Endothelial cell of umbilical vein (primary cell): Measurements from ENCODE around the gene RPP30. TPM values are rescaled to one million over a fixed set of nuclear protein-coding genes. Genes with fewer than 3 reads are reported as not detected.

ENCODE experiments used
- BruUV-seq: library from RNA; stranded (reverse); fragments of 400-500 nt; replicated peaks from 2 replicates; lab custom pipeline; 2021; lab: Mats Ljungman, UMichigan
- CTCF ChIA-PET: fragments of 300-600, 350-600 bp; sonication (Branson Sonifier 250); formaldehyde crosslinking; loops from one replicate; lab custom pipeline; 2021; ENCODE audit warnings: antibody characterized with exemption, inconsistent platforms; lab: Charles Lee
- POLR2A ChIA-PET: fragments of 300-600, 350-600 bp; sonication (Branson Sonifier 250); formaldehyde crosslinking; loops from one replicate; lab custom pipeline; 2021; ENCODE audit warnings: antibody characterized with exemption, inconsistent platforms; lab: Charles Lee
- DNase-seq: peaks from one replicate; pipeline ENCODE4 v3.0.0-alpha.2; 2011; ENCODE audit warnings: low read depth, low spot score
- FAIRE-seq: peaks from 2 replicates; lab custom pipeline; 2011; peaks lifted over from hg19 to GRCh38; lab: Jason Lieb, UNC
- H2AFZ ChIP-seq: 2 replicates; pipeline ENCODE4 v1.6.0; 2012; ENCODE audit warnings: low read depth, low read length, control low read depth, inconsistent platforms
- H3K27ac ChIP-seq: 2 replicates; pipeline ENCODE4 v1.5.1; 2011; ENCODE audit warnings: low read depth, mild to moderate bottlenecking, control low read depth, low read length, moderate library complexity; ENCODE audit not compliant: insufficient read depth
- H3K27me3 ChIP-seq, 2 experiments: 2 replicates each; pipeline versions ENCODE4 v1.6.0 to v1.6.1; 2011; ENCODE audit warnings: low read length in 2 of 2, mixed read lengths in 1 of 2; ENCODE audit not compliant: control insufficient read depth in 2 of 2, insufficient read depth in 2 of 2
- H3K36me3 ChIP-seq, 2 experiments: 2 replicates in 1 of 2; 3 replicates in 1 of 2; pipeline ENCODE4 v1.5.1; 2011; ENCODE audit warnings: low read length in 2 of 2, mild to moderate bottlenecking in 1 of 2, moderate library complexity in 1 of 2; ENCODE audit not compliant: control insufficient read depth in 2 of 2, insufficient read depth in 2 of 2; ENCODE audit errors: extremely low read depth in 1 of 2
- H3K4me1 ChIP-seq: 3 replicates; pipeline ENCODE4 v1.5.1; 2011; ENCODE audit warnings: mild to moderate bottlenecking, low read length; ENCODE audit not compliant: control insufficient read depth, insufficient read depth; ENCODE audit errors: extremely low read depth
- H3K4me2 ChIP-seq: 2 replicates; pipeline ENCODE4 v1.6.1; 2011; ENCODE audit warnings: low read length, control low read depth, mixed read lengths; ENCODE audit not compliant: insufficient read depth
- H3K4me3 ChIP-seq, 3 experiments: fragments of 200-600 bp in 1 of 3; sonication (generic), shearing (Covaris generic) in 1 of 3; replicated peaks in 1 of 3; 2 replicates each; pipeline ENCODE4 v1.5.1; 2011 to 2016; ENCODE audit warnings: control low read depth in 3 of 3, low read length in 3 of 3, mild to moderate bottlenecking in 2 of 3, inconsistent platforms in 1 of 3, low read depth in 1 of 3, moderate library complexity in 1 of 3; ENCODE audit not compliant: insufficient read depth in 1 of 3
- H3K79me2 ChIP-seq: 2 replicates; pipeline ENCODE4 v1.6.0; 2012; ENCODE audit warnings: low read length, inconsistent platforms; ENCODE audit not compliant: control insufficient read depth, insufficient read depth
- H3K9ac ChIP-seq: replicated peaks from 2 replicates; pipeline ENCODE3; 2011; ENCODE audit warnings: low read length, control low read depth; ENCODE audit not compliant: insufficient read depth; ENCODE audit errors: extremely low read depth
- H3K9me1 ChIP-seq: replicated peaks from 3 replicates; pipeline ENCODE4 v1.6.0; 2011; ENCODE audit warnings: mild to moderate bottlenecking, low read length; ENCODE audit not compliant: control insufficient read depth, insufficient read depth; ENCODE audit errors: extremely low read depth
- H3K9me3 ChIP-seq: replicated peaks from 2 replicates; pipeline ENCODE4 v1.5.1; 2012; ENCODE audit warnings: low read length, inconsistent platforms; ENCODE audit not compliant: control insufficient read depth, insufficient read depth
- H4K20me1 ChIP-seq: replicated peaks from 2 replicates; pipeline ENCODE3; 2011; ENCODE audit warnings: mild to moderate bottlenecking, low read length; ENCODE audit not compliant: control insufficient read depth, insufficient read depth; ENCODE audit errors: extremely low read depth
- FOS ChIP-seq: IDR thresholded peaks from 2 replicates; pipeline ENCODE4 v1.6.1; 2011; ENCODE audit warnings: mild to moderate bottlenecking, low read length, moderate library complexity, borderline replicate concordance; ENCODE audit not compliant: insufficient read depth
- JUN ChIP-seq: IDR thresholded peaks from 2 replicates; pipeline ENCODE4 v1.6.1; 2011; ENCODE audit warnings: borderline replicate concordance, low read depth; ENCODE audit not compliant: insufficient read length, insufficient read depth
- MYC ChIP-seq: IDR thresholded peaks from one replicate; pipeline ENCODE4 v1.6.1; 2011; ENCODE audit warnings: mild to moderate bottlenecking, low read depth, low read length
- POLR2A ChIP-seq: IDR thresholded peaks from 2 replicates; pipeline ENCODE4 v1.6.1; 2012; ENCODE audit warnings: low read depth, mild to moderate bottlenecking, control low read depth, low read length
- dilution Hi-C: fragments of 300-500 bp; cut with MboI; formaldehyde crosslinking; loops from one replicate; pipeline ENCODE4 v1.15.0; 2019; ENCODE audit warnings: low sequenced_read_pairs; ENCODE audit not compliant: extremely low pct_ligation_motif_present
- intact Hi-C: fragments of 100-400 bp; cut with micrococcal nuclease; formaldehyde crosslinking; loops from one replicate; pipeline ENCODE4 v1.10.0; 2022
- polyA plus RNA-seq, 4 experiments: library from polyadenylated mRNA; depleted of rRNA in 3 of 4; stranded (reverse) in 3 of 4; unstranded in 1 of 4; fragments of >200 nt; gene quantifications; 2 replicates each; pipeline versions ENCODE4 v1.2.1 to v1.2.3, GENCODE V29; 2011 to 2012; ENCODE audit warnings: missing spikeins in 1 of 4
- total RNA-seq: library from RNA; stranded (reverse); gene quantifications from 2 replicates; pipeline ENCODE4 v1.2.3, GENCODE V29; 2021

Gene RPP30
- total and polyA plus RNA-seq, 2 donors (not counting 3 experiments of a cell fraction or from before 2014, with no cell fraction given) = 21.1 to 47.8 TPM

- H3K27me3 ChIP-seq = no peaks in the 10 kb centered on the region
- peaks cover 0 to 13% of the 10 kb centered on the region in 2 experiments for H3K36me3 ChIP-seq
- TF ChIP-seq MYC = no peak
- TF ChIP-seq POLR2A = no peak
- TF ChIP-seq JUN = no peak
- no peak for TF ChIP-seq FOS
- POLR2A ChIA-PET = interaction anchor here (3.2 kb wide), 1 partner anchor 7 kb away, joined by 71 read pairs; no protein-coding TSS in a partner anchor
- H4K20me1 ChIP-seq = no peaks in the 10 kb centered on the region
- H3K27ac ChIP-seq = no peak overlapping the region
- H3K9ac ChIP-seq = no peak overlapping the region
- peaks cover 28% of the 10 kb centered on the region for H3K79me2 ChIP-seq
- H2AFZ ChIP-seq = no peak overlapping the region
- CTCF ChIA-PET = interaction anchor here (1.0 to 4.7 kb wide), 5 partner anchors 10 to 83 kb away, joined by 3 to 27 read pairs (median 5); no protein-coding TSS in a partner anchor
- no peak for FAIRE-seq
- no peaks in the 10 kb centered on the region for H3K9me3 ChIP-seq
- no peak overlapping the region for H3K4me3 ChIP-seq
- no peak for DNase-seq
- H3K4me1 ChIP-seq = peaks cover 23% of the 10 kb centered on the region
- BruUV-seq = no TSS peak
- intact Hi-C loops (no loop called here), dilution Hi-C loops (no loop called here)
- no peaks in the 10 kb centered on the region for H3K9me1 ChIP-seq
- no peak overlapping the region for H3K4me2 ChIP-seq
These were observed 51.4 kb downstream of the RPP30 start for GRCh38 chr10:90923111-90923731.

- Histone ChIP-seq H3K9me1 (no peaks in the 10 kb centered on the region), H3K27me3 (no peaks in the 10 kb centered on the region), H3K9me3 (no peaks in the 10 kb centered on the region), H4K20me1 (no peaks in the 10 kb centered on the region), H3K4me2 (no peak overlapping the region), H3K79me2 (peaks cover 15% of the 10 kb centered on the region), H2AFZ (no peak overlapping the region), H3K9ac (no peak overlapping the region), H3K4me1 (peaks cover 37% of the 10 kb centered on the region), H3K36me3 (peaks cover 0 to 2% of the 10 kb centered on the region in 2 experiments), H3K27ac (no peak overlapping the region), H3K4me3 (no peak overlapping the region)
- dilution Hi-C loops (no loop called here), intact Hi-C loops (no loop called here)
- TF ChIP-seq FOS = no peak
- no TSS peak for BruUV-seq
- ChIA-PET CTCF (interaction anchor here (1.5 kb wide), 1 partner anchor 9 kb away, joined by 3 read pairs; no protein-coding TSS in a partner anchor), POLR2A (no interaction called here)
- FAIRE-seq (no peak), DNase-seq (no peak)
These were observed 52.8 kb downstream of the RPP30 start for GRCh38 chr10:90924552-90924951.
